Thoracic aorta (tissue), 2 donors: Measurements from ENCODE around the gene VWA1. TPM values are rescaled to one million over a fixed set of nuclear protein-coding genes. Genes with fewer than 3 reads are reported as not detected.

Experiments
- ATAC-seq: fragments of 150-250 bp; one replicate; pipeline ENCODE4 v1.8.0; 2017; ENCODE audit warnings: low read depth; ENCODE audit not compliant: insufficient number of reproducible peaks, low FRiP score
- DNase-seq: peaks from one replicate; pipeline ENCODE4 v3.0.0-alpha.2; 2020; ENCODE audit warnings: low spot score
- H3K27ac ChIP-seq, 2 donors: fragments of 200-600 bp; sonication (generic); 1 replicate in 1 of 2; 2 replicates in 1 of 2; pipeline ENCODE4 v1.5.1; 2016; ENCODE audit warnings: mild to moderate bottlenecking in 2 of 2, moderate library complexity in 2 of 2
- H3K27me3 ChIP-seq: fragments of 200-600 bp; sonication (generic); replicated peaks from 2 replicates; pipeline ENCODE4 v1.6.0; 2016; ENCODE audit warnings: mild to moderate bottlenecking; ENCODE audit not compliant: insufficient read depth
- H3K36me3 ChIP-seq: fragments of 200-600 bp; sonication (generic); one replicate; pipeline ENCODE4 v1.5.1; 2016
- H3K4me1 ChIP-seq, 2 donors: fragments of 200-600 bp; sonication (generic); 1 replicate in 1 of 2; 2 replicates in 1 of 2; pipeline versions ENCODE4 v1.5.1 to v1.6.0; 2016; ENCODE audit warnings: low read depth in 2 of 2, mild to moderate bottlenecking in 1 of 2; ENCODE audit not compliant: control insufficient read depth in 1 of 2
- H3K4me3 ChIP-seq: fragments of 200-600 bp; sonication (generic); 2 replicates; pipeline ENCODE4 v1.5.1; 2016; ENCODE audit warnings: mild to moderate bottlenecking
- H3K9me3 ChIP-seq: fragments of 200-600 bp; sonication (generic); 2 replicates; pipeline ENCODE4 v1.5.1; 2016
- total RNA-seq, 2 donors: library from RNA; depleted of rRNA; stranded (reverse); fragments of >200 nt; gene quantifications; one replicate each; pipeline versions ENCODE4 v1.1.0 to v1.2.3, GENCODE V29; 2016
- TF ChIP-seq, protein P1 (sequence below): fragments of 200-600 bp; sonication (generic); IDR thresholded peaks from one replicate; pipeline ENCODE4 v1.5.1; 2019; ENCODE audit warnings: antibody characterized with exemption

Gene VWA1
- total RNA-seq, 2 donors from 2014 or later: 21.7 to 23.6 TPM

DNA sequence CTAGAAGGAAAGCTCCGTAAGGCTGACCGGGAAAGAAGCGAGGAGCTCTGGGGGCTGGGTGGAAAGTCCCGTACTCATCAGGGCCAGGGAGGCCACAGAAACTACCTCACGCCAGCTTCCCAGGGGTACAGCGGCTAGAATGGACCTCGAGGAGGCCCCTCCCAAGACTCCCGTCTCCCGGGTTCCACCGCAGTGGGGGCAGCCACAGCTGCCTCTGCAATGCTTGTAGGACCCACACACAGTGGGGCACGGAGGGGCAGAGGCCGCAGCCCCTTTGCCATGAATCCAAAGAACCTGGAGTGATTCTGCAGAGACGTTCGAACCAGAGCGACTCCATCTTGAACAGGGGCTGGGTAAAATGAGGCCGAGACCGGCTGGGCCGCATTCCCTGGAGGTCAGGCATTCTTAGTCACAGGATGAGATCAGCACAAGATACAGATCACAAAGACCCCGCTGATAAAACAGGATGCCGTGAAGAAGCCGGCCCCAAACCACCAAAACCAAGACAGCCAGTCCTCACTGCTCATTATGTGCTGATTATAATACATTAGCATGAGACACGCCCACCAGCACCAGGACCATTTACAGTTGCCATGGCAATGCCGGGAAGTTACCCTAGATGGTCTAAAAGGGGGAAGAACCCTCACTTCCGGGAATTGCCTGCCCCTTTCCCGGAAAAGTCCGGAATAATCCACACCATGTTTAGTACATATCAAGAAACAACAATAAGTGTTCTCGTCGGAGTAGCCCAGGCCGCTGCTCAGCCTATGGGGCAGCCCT is 12.8 kb upstream of the VWA1 start:
- H3K4me3 ChIP-seq: no peak overlapping the region
- no peaks in the 10 kb centered on the region for H3K36me3 ChIP-seq
- no peak overlapping the region for H3K27ac ChIP-seq
- H3K27me3 ChIP-seq: no peaks in the 10 kb centered on the region
- H3K9me3 ChIP-seq: no peaks in the 10 kb centered on the region
- DNase-seq: no peak
- ATAC-seq: no peak
- H3K4me1 ChIP-seq: peaks cover 0 to 3% of the 10 kb centered on the region in 2 donors
- TF ChIP-seq, protein P1, sequence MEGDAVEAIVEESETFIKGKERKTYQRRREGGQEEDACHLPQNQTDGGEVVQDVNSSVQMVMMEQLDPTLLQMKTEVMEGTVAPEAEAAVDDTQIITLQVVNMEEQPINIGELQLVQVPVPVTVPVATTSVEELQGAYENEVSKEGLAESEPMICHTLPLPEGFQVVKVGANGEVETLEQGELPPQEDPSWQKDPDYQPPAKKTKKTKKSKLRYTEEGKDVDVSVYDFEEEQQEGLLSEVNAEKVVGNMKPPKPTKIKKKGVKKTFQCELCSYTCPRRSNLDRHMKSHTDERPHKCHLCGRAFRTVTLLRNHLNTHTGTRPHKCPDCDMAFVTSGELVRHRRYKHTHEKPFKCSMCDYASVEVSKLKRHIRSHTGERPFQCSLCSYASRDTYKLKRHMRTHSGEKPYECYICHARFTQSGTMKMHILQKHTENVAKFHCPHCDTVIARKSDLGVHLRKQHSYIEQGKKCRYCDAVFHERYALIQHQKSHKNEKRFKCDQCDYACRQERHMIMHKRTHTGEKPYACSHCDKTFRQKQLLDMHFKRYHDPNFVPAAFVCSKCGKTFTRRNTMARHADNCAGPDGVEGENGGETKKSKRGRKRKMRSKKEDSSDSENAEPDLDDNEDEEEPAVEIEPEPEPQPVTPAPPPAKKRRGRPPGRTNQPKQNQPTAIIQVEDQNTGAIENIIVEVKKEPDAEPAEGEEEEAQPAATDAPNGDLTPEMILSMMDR: no peak

DNA sequence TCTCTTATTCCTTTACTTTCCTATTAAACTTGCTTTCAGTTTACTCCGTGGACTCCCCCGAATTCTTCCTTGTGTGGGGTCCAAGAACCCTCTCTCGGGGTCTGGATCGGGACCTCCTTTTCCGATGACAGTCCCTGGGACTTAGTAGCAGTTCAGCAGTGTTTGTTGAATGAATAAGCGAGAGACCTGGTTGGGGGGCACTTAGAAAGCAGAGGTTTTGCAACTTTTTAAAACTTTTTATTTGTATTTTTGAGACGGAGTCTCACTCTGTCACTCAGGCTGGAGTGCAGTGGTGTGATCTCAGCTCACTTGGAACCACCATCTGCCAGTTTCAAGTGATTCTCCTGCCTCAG is 12.3 kb upstream of the VWA1 start:
- DNase-seq (no peak), ATAC-seq (no peak)
- Histone ChIP-seq H3K4me3 (no peak overlapping the region), H3K36me3 (no peaks in the 10 kb centered on the region), H3K27me3 (no peaks in the 10 kb centered on the region), H3K4me1 (peaks cover 0 to 3% of the 10 kb centered on the region in 2 donors), H3K9me3 (no peaks in the 10 kb centered on the region), H3K27ac (no peak overlapping the region)
- TF ChIP-seq, protein P1: no peak

DNA sequence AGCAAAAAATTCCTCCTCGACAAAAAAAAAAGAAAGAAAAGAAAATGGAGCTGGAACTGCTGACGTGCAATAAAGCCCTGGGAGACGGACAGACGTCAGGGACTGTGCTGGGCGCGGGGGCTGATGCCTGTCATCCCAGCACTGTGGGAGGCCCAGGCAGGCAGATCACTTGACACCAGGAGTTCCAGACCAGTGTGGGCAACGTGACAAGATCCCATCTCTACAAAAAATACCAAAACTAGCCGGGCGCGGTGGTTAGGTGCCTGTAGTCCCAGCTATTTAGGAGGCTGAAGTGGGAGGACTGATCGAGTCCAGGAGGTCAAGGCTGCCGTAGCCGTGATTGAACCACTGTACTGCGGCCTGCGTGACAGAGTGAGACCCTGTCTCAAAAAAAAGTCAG is 10.8 kb upstream of the VWA1 start:
- Histone ChIP-seq H3K4me3 (no peak overlapping the region), H3K27me3 (no peaks in the 10 kb centered on the region), H3K4me1 (peaks cover 0 to 6% of the 10 kb centered on the region in 2 donors), H3K27ac (no peak overlapping the region), H3K36me3 (no peaks in the 10 kb centered on the region), H3K9me3 (no peaks in the 10 kb centered on the region)
- TF ChIP-seq, protein P1: no peak
- no peak for ATAC-seq
- no peak for DNase-seq

DNA sequence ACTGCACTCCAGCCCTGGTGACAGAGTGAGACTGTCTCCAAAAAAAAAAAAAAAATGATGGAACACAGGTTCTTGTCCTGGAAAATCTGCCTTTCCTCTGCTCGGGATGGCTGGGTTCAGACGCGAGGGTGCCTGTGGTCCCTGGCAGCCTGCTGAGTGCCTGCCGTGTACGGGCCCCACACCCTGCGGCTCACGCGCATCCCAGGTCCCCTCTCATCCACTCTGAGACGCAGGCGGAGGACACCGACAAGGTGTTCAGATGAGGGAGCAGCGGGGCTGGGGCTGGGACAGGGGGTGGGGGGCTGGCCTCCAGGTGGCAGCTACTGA is 10.1 kb upstream of the VWA1 start:
- H3K4me1 ChIP-seq: peaks cover 1 to 13% of the 10 kb centered on the region in 2 donors
- no peak overlapping the region for H3K4me3 ChIP-seq
- H3K27ac ChIP-seq: no peak overlapping the region
- no peaks in the 10 kb centered on the region for H3K36me3 ChIP-seq
- H3K27me3 ChIP-seq: no peaks in the 10 kb centered on the region
- ATAC-seq: no peak
- H3K9me3 ChIP-seq: no peaks in the 10 kb centered on the region
- TF ChIP-seq, protein P1: no peak
- no peak for DNase-seq

DNA sequence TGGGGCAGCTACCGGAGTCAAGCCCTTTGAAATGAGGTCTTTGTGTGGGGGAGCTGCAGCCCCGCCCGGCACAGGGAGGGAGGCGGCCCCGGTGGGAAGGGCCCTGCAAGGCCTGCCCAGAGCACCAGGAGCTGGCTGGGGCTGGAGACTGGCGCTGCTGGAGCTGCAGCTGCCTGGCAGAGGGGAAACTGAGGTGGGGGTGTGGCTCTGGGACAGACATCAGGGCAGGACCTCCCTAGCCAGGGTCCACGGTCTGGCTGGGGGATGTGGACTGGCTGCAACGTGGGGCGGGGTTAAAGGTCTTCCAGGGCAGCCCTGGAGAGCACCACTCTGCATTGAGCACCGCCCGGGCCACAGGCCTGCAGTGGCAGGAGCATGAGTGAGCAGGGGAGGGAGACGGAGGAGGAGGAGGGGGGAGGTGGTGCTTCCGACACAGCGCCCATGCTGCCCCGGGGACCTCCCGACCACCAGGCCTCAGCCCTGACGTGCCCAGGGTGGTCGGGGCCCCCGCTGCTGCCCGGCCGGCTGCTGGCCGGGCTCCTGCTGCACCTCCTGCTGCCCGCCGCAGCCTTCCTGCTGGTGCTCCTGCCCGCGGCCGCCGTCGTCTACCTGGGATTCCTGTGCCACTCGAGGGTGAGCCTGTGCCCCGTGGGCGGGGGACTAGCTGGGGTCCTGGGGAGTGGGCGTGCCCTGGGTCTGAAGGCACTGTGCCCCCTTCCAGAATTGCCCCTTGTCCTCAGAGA is 9.6 kb upstream of the VWA1 start:
- ATAC-seq: no peak
- no peak overlapping the region for H3K27ac ChIP-seq

More for the DNA sequence above, 9.6 kb upstream of the VWA1 start:
- peaks cover 5 to 17% of the 10 kb centered on the region in 2 donors for H3K4me1 ChIP-seq
- no peaks in the 10 kb centered on the region for H3K27me3 ChIP-seq
- H3K36me3 ChIP-seq: no peaks in the 10 kb centered on the region
- TF ChIP-seq, protein P1: no peak
- H3K9me3 ChIP-seq: no peaks in the 10 kb centered on the region
- no peak for DNase-seq
- H3K4me3 ChIP-seq: no peak overlapping the region
